ENCODE data around the gene EMP2. TPM values are rescaled to one million over a fixed set of nuclear protein-coding genes. Genes with fewer than 3 reads are reported as not detected.

EMP2 gene
- polyA plus RNA-seq, 1 donor from 2014 or later, result 0.14 TPM

GRCh38 chr16:10608687-10609401 is 28.4 kb upstream of the EMP2 start:
- no peak overlapping the region for H3K27ac ChIP-seq (ENCODE audit: low read length)

GRCh38 chr16:10607157-10607556 is 26.8 kb upstream of the EMP2 start:
- no peaks in the 10 kb centered on the region for H3K9me3 ChIP-seq (ENCODE audit: low read length)
- no peaks in the 10 kb centered on the region for H3K9me2 ChIP-seq (ENCODE audit: insufficient read depth, low read length)
- H3F3A ChIP-seq (ENCODE audit: insufficient read depth, low read length, poor library complexity, severe bottlenecking), result no peaks in the 10 kb centered on the region
- H3K9ac ChIP-seq (ENCODE audit: low read length), result no peak overlapping the region
- H3K27ac ChIP-seq (ENCODE audit: low read length), result no peak overlapping the region
- no peak overlapping the region for H2AFZ ChIP-seq (ENCODE audit: low read depth, low read length)
- no peaks in the 10 kb centered on the region for H3K36me3 ChIP-seq (ENCODE audit: insufficient read depth, low read length)
- no peaks in the 10 kb centered on the region for H4K20me1 ChIP-seq (ENCODE audit: insufficient read depth)
- H3K27me3 ChIP-seq (ENCODE audit: insufficient read depth, low read depth, low read length), result no peaks in the 10 kb centered on the region
- H3K4me2 ChIP-seq (ENCODE audit: low read length), result no peak overlapping the region
- no peaks in the 10 kb centered on the region for H3K79me2 ChIP-seq (replicated peaks; ENCODE audit: insufficient read depth, low read length)
- H3K4me3 ChIP-seq (ENCODE audit: low read length), result no peak overlapping the region
- no peak for TF ChIP-seq EP300 (conservative IDR thresholded peaks at IDR 0.05; ENCODE audit: poor library complexity, severe bottlenecking)
- TF ChIP-seq EZH2 (IDR thresholded peaks at IDR 0.05; ENCODE audit: borderline replicate concordance, insufficient read depth, low read length, poor library complexity, severe bottlenecking), result no peak
- TF ChIP-seq POLR2AphosphoS5 (IDR thresholded peaks at IDR 0.05), result no peak
- no peak for TF ChIP-seq MXI1 (conservative IDR thresholded peaks at IDR 0.05; ENCODE audit: poor library complexity, severe bottlenecking)
- TF ChIP-seq CTCF (IDR thresholded peaks at IDR 0.05; ENCODE audit: poor library complexity, severe bottlenecking), result no peak
- no peak for TF ChIP-seq RAD21 (conservative IDR thresholded peaks at IDR 0.05)

More at GRCh38 chr16:10608687-10609401, 28.4 kb upstream of the EMP2 start:
- H3K79me2 ChIP-seq (replicated peaks; ENCODE audit: insufficient read depth, low read length), result no peaks in the 10 kb centered on the region
- no peaks in the 10 kb centered on the region for H3K9me3 ChIP-seq (ENCODE audit: low read length)
- no peaks in the 10 kb centered on the region for H3K36me3 ChIP-seq (ENCODE audit: insufficient read depth, low read length)
- no peak overlapping the region for H3K4me3 ChIP-seq (ENCODE audit: low read length)
- H3F3A ChIP-seq (ENCODE audit: insufficient read depth, low read length, poor library complexity, severe bottlenecking), result no peaks in the 10 kb centered on the region
- no peak overlapping the region for H3K9ac ChIP-seq (ENCODE audit: low read length)
- no peak overlapping the region for H2AFZ ChIP-seq (ENCODE audit: low read depth, low read length)
- no peak for TF ChIP-seq EZH2 (IDR thresholded peaks at IDR 0.05; ENCODE audit: borderline replicate concordance, insufficient read depth, low read length, poor library complexity, severe bottlenecking)
- no peak for TF ChIP-seq CTCF (IDR thresholded peaks at IDR 0.05; ENCODE audit: poor library complexity, severe bottlenecking)
- no peak for TF ChIP-seq MXI1 (conservative IDR thresholded peaks at IDR 0.05; ENCODE audit: poor library complexity, severe bottlenecking)
- no peak for TF ChIP-seq REST (IDR thresholded peaks at IDR 0.05; ENCODE audit: borderline replicate concordance)
- TF ChIP-seq EP300 (conservative IDR thresholded peaks at IDR 0.05; ENCODE audit: poor library complexity, severe bottlenecking), result no peak
- no peaks in the 10 kb centered on the region for H4K20me1 ChIP-seq (ENCODE audit: insufficient read depth)
- no peaks in the 10 kb centered on the region for H3K27me3 ChIP-seq (ENCODE audit: insufficient read depth, low read depth, low read length)
- H3K4me2 ChIP-seq (ENCODE audit: low read length), result no peak overlapping the region
- no peaks in the 10 kb centered on the region for H3K9me2 ChIP-seq (ENCODE audit: insufficient read depth, low read length)

Data from neural cell (in vitro differentiated cells).